Left cardiac atrium (tissue), 4 donors: Measurements from ENCODE around the gene MANF. TPM values are rescaled to one million over a fixed set of nuclear protein-coding genes. Genes with fewer than 3 reads are reported as not detected.
"Not testable (repeated sequence)": the region's sequence is repeated elsewhere in the genome, so short reads cannot be mapped to it uniquely, and the experiment has no call there.

Experiments used
- ATAC-seq, 2 donors: fragments of 200-7000 bp; cut with Tn5 transposase; one replicate each; pipeline ENCODE4 v1.9.1; 2020; ENCODE audit warnings: mild to moderate bottlenecking in 2 of 2, moderate library complexity in 2 of 2
- DNase-seq: peaks from one replicate; pipeline ENCODE4 v3.0.0-alpha.2; 2020
- intact Hi-C, 2 donors: fragments of 100-400 bp; cut with DNase I; formaldehyde crosslinking; loops; one replicate each; pipeline versions ENCODE4 v1.14.1 to v1.15.1; 2022 to 2023
- total RNA-seq, 2 donors: library from RNA; stranded (reverse); fragmentation: NEBNext Ultra II Directional; extraction: Animal tissue kit (Norgen Biotek cat#: 25700); gene quantifications; one replicate each; pipeline ENCODE4 v1.2.1, GENCODE V29; 2021
- donor health status: DM: no; HTN: yes; CAD: no.
- donor health status: DM: no; HTN: yes; CAD: no; lungs with severe emphysema.
- donor health status: DM: yes; HTN: yes; CAD: no.
- donor health status: Dilated cardiomyopathy.

Gene MANF
- total RNA-seq, 2 donors from 2014 or later = 59.2 to 97.0 TPM

DNA sequence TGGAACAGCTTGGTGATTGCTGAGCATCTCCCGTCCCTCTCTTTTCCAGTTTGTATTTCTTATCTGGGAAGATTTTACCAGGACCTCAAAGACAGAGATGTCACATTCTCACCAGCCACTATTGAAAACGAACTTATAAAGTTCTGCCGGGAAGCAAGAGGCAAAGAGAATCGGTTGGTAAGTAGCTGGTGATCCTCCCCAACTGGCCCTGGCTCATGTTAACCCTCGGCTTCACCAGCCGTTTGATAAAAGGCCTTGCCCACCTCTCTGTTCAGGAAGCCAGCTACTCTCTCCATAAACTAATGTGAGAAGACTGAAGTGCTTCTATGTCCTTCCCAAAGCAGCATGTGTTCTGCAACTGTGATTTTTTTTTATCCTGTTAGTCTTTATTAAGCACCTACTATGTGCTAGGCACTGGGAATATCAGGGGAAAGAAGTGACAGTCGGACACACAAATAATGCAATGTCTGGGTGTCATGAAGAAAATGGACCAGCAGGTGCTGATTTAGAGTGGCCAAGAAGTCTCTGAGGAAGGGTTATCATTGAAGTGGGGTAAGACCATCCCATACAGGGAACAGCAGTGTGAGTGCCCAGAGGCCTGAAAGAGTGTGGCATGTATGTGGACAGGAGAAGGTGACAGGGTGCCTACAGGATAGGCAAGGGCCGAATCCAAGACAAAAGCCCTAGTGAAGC is 1.2 kb downstream of the MANF start:
- ATAC-seq (no peak), DNase-seq (no peak)
- intact Hi-C loops = loop anchor here (5.0 to 10.0 kb wide), 3 partner anchors 769 to 812 kb away; partner anchors contain the start of genes MAPKAPK3 (in 2 of the 2) and CISH (in 1 of the 2)

DNA sequence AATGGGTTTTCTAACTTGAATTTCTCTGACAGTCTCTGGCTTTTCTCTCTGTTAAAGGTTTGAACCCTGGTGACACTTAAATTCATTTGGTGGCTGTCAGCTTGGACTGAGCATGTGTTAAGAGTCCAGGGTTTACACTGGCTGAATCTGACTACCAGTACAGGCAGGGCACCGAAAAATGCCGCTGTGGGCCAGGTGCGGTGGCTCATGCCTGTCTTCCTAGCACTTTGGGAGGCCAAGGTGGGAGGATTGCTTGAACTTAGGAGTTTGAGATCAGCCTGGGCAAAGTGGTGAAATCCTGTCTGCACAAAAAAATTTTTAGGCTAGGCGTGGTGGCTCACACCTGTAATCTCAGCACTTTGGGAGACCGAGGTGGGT is 1.8 kb downstream of the MANF start:
- ATAC-seq = no peak
- intact Hi-C loops = loop anchor here (5.0 to 10.0 kb wide), 3 partner anchors 770 to 812 kb away; partner anchors contain the start of genes MAPKAPK3 (in 2 of the 2) and CISH (in 1 of the 2)
- no peak for DNase-seq

DNA sequence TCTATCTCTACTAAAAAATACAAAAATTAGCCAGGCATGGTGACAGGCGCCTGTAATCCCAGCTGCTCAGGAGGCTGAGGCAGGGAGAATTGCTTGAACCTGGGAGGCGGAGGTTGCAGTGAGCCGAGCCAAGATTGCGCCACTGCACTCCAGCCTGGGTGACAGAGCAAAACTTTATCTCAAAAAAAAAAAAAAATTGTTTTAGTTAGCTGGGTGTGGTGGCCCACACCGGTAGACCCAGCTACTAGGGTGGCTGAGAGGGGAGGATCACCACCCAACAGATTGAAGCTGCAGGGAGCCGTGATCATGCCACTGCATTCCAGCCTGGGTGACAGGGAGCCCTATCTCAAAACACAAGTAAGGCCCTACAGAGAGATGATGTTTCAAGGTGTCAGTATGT is 2.2 kb downstream of the MANF start:
- not testable (repeated sequence) for ATAC-seq, DNase-seq
- intact Hi-C loops = loop anchor here (5.0 to 10.0 kb wide), 3 partner anchors 770 to 812 kb away; partner anchors contain the start of genes MAPKAPK3 (in 2 of the 2) and CISH (in 1 of the 2)

DNA sequence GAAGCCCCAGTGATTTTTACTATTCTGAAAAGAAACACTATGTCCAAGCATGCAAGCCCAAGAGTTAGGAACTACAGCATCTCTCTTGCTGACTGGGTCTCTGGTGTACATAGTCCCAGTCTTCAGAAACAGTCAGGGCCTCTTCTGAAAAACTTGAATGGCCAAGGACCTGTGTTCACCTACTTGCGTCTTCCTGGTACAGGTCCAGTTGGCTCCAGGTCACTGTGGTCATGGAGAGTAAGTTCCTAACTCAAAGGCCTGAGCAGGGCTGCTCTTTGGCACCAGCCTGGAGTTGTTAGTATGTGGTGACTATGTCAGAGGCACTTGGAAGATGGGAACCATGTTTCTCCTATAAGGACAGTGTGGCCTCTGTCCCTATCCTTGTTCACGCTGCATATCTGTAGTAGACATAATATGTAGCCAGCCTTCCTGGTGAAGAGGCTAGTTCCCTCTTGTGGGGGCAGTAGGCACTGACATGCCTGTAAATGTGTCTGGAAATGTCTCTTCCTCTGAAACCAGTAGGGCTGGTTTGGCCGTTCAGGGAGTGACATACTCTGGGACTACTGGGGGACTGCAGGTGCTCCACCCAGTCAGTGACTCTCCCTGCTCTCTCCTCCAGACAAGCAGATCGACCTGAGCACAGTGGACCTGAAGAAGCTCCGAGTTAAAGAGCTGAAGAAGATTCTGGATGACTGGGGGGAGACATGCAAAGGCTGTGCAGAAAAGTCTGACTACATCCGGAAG is 3.4 kb downstream of the MANF start:
- DNase-seq (no peak), ATAC-seq (no peak)
- intact Hi-C loops = loop anchor here (5.0 to 10.0 kb wide), 3 partner anchors 771 to 814 kb away; partner anchors contain the start of genes MAPKAPK3 (in 2 of the 2) and CISH (in 1 of the 2)

DNA sequence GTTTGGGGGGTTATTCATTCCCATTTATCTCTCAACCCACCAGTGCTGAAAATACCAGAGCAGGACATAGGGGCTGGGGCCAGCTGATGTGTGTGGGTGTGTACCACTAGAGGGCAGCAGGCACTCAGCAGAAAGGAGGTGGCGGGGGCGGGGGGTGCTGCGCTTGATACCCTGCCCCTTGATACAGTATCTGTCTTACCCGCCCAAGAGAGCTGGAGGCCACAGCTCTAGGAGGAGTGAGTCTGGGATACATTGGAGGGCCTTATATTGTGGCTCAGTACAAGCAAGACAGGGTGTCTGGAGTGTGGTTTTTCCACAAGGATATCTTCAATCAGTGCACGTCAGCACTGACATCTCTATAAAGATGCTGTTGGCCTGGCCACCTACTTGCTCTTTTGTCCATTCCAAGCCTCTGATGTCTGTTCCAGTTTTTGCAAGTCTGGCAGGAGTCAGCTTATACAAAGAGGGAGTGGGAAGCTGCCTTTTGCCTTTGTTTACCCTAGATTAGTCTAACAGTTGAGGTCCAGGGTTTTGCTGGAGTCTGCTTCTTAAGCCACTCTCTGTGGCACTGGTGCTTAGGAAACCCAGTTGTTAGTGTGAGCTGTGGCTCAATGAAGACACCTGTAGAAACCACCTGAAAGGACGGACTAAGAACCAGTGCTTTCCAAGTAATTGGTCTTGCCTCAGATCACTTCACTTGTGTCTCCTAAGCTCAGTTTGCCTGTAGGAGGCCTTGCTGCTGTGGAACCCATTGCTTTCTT is 4.5 kb downstream of the MANF start:
- no peak for ATAC-seq
- intact Hi-C loops = loop anchor here (5.0 to 10.0 kb wide), 3 partner anchors 772 to 815 kb away; partner anchors contain the start of genes MAPKAPK3 (in 2 of the 2) and CISH (in 1 of the 2)

DNA sequence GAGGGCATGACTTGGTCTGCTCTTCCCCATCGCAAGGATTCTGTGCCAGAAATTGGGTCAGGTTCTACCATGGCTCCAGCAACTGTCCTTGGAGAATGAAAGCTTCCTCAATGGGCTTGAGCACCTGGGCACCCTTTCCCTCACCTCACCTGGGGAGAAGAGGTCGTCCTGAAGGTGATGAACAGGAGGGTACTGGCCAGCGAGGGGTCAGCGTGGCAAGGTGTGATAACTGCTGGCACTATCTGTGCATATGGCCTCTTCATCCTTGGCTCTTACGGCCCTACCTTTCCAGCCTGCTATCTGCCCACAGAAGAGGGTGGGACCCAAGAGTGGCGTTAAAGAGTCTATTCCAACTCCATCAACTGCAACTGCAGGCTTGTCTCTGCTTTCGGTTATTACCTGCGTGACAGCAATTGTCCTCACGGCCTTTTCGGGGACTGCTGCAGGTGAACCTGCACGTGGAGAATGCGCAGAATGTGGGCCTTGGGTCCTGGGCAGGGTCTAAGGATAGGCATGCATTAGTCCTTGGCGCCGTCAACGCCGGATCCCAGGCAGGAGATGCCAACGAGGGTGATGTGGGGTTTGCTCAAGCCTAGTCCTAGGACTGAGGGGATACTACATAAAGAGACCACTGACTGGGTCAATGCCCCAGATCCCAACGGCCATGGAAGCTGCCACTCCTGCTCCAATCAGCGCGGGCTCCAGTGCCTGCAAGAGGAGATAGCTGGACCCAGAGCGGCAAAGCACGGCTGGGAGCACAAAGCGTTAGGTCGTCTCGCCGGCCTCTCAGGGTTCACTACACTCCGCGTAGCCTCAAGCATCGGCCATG is 5.4 kb downstream of the MANF start:
- intact Hi-C loops = no loop called here
- ATAC-seq = peak in 1 of 2 donors; percentile 1
- no peak for DNase-seq

More for the DNA sequence above, 4.5 kb downstream of the MANF start:
- peak; percentile 63 for DNase-seq

DNA sequence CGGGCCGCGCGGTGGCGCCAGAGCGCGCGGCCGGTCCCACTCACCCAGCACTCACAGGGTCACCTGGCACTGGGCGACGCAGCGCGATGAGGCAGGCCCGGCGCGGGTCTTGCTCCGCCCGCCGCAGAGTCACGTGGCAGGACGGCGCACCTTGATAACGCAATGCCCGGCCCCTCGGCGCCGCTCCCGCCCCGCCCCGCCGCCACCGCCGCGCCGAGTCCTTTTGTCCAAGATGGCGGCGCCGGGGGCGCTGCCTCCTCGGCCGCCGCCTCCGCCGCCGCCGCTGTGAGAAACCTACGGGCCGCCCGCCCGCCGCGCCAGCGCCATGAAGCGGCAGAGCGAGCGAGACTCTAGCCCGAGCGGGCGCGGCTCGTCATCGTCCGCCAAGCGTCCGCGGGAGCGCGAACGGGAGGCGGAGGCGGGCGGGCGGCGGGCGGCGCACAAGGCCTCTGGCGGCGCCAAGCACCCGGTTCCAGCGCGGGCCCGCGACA is 6.0 kb downstream of the MANF start, which contains the start of gene RBM15B:
Gene RBM15B, plus strand, starts transcription at position 211 of the 491 bp plus-strand sequence. Its CDS starts 115 bp downstream, at position 326.
- ATAC-seq = peak; percentile 93 to 97
- intact Hi-C loops = no loop called here
- DNase-seq = peak; percentile 98

DNA sequence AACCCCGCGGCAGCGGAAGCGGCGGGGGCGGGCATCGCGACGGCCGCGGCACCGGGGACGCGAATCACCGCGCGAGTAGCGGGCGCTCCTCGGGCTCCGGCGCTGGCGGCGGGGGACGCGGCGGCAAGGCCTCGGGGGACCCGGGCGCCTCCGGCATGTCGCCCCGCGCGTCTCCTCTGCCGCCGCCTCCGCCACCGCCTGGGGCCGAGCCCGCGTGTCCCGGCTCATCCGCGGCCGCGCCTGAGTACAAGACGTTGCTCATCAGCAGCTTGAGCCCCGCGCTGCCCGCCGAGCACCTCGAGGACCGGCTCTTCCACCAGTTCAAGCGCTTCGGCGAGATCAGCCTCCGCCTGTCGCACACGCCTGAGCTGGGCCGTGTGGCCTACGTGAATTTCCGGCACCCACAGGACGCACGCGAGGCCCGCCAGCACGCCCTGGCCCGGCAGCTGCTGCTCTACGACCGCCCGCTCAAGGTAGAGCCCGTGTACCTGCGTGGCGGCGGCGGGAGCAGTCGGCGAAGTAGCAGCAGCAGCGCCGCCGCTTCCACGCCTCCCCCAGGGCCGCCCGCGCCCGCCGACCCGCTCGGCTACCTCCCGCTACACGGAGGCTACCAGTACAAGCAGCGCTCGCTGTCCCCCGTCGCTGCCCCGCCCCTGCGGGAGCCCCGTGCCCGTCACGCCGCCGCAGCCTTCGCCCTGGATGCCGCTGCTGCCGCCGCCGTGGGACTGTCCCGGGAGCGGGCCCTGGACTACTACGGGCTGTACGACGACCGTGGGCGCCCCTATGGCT is 6.7 kb downstream of the MANF start:
- intact Hi-C loops = no loop called here
- ATAC-seq (peak in 1 of 2 donors; percentile 6), DNase-seq (peak; percentile 40)

DNA sequence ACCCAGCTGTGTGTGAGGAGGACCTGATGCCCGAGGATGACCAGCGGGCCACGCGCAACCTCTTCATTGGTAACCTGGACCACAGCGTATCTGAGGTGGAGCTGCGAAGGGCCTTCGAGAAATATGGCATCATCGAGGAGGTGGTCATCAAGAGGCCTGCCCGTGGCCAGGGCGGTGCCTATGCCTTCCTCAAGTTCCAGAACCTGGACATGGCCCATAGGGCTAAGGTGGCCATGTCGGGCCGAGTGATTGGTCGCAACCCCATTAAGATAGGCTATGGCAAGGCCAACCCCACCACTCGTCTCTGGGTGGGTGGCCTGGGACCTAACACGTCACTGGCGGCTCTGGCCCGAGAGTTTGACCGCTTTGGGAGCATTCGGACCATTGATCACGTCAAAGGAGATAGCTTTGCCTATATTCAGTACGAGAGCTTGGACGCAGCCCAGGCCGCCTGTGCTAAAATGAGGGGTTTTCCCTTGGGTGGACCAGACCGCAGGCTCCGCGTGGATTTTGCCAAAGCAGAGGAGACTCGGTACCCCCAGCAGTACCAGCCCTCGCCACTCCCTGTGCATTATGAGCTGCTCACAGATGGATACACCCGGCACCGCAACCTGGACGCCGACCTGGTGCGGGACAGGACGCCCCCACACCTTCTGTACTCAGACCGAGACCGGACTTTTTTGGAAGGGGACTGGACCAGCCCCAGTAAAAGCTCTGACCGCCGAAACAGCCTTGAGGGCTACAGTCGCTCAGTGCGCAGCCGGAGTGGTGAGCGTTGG is 7.5 kb downstream of the MANF start:
- DNase-seq (no peak), ATAC-seq (no peak)
- intact Hi-C loops = no loop called here

DNA sequence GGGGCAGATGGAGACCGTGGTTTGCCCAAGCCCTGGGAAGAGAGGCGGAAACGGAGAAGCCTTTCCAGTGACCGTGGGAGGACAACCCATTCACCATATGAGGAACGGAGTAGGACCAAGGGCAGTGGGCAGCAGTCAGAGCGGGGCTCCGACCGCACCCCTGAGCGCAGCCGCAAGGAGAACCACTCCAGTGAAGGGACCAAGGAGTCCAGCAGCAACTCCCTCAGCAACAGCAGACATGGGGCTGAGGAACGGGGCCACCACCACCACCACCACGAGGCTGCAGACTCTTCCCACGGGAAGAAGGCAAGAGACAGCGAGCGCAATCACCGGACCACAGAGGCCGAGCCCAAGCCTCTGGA is 8.0 kb downstream of the MANF start:
- DNase-seq (no peak), ATAC-seq (no peak)
- intact Hi-C loops = no loop called here

DNA sequence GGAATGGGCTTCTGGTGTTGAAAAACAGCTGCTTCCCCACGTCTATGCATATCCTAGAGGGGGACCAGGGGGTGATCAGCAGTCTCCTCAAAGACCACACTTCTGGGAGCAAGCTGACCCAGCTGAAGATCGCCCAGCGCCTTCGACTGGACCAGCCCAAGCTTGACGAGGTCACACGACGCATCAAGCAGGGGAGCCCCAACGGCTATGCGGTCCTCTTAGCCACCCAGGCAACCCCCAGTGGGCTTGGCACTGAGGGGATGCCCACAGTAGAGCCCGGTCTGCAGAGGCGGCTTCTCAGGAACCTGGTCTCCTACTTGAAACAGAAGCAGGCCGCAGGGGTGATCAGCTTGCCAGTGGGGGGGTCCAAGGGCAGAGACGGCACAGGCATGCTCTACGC is 8.5 kb downstream of the MANF start:
- ATAC-seq (no peak), DNase-seq (no peak)
- intact Hi-C loops = no loop called here

DNA sequence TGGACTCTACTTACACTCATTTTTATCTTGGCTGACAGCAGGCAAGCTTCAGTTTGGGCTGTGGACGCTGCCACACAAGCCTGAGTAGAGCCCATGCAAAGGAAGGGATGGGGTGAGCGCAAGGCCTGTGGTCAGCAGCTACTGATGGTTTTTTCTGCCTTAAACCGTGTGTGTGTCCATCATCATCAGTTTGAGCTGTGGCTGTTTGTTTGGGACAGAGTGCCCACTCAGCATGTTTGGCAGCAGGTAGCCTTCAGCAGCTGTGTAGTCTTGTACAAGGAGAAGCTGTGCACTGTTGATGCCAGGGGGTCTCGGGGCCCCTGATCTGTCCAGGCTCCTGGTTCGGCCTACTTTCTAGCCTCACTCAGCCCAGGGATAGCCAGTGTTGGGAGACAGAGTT is 9.4 kb downstream of the MANF start:
- intact Hi-C loops = no loop called here
- DNase-seq = no peak

DNA sequence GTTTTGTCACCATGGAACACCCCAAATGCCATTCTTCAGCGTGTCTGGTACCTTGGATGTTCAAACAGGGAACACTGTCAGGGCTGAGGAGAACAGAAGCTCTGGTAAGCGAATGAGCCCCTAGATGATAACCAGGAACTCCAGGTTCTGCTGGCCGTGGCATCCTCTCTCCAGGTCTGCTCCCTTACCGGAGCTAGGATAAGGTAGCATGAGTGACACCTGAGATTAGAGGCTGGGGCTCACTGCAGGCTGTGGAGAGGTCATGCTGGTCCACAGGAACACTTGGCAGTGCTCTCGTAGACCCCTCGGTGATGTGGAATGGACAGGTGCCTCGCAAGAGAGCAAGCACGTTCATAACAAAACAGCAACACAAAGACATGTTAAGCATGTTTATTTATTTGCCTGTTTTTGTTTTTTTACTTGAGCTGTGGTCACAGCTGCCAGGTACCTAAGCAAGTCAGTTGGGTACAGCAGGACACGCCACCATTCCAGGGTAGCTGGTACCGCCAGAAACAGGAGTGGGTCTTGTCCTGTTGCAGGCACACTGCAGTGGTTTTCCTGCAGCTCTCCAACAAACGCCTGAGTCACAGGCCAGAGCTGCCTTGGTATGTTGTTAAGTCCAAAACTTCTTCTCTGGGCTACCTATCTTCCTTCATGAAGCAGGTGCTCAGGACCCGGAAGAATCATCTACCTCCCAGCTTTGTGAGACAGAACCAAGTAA is 10.6 kb downstream of the MANF start:
- ATAC-seq (no peak), DNase-seq (no peak)
- intact Hi-C loops = no loop called here

More for the DNA sequence above, 9.4 kb downstream of the MANF start:
- ATAC-seq = no peak

DNA sequence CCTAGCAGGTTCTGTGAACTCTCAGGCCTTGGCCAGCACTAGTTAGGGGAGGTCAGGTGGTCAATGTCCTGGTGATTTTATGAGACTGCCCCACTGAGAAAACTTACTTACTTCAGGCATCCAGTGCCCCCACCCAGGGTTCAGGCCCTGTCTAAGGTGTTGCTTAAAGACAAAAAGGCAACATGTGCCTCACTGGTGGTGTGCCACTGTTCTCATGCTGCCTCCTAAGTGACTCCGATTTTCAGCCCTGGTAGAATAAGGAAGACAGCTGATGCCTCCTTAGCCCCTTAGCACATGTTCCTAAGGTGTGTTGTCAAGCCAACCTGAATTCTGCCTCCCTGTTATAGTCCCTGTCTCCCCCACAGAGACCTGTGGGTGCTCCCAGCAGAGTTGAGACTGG is 11.3 kb downstream of the MANF start:
- ATAC-seq (no peak), DNase-seq (no peak)
- intact Hi-C loops = no loop called here

DNA sequence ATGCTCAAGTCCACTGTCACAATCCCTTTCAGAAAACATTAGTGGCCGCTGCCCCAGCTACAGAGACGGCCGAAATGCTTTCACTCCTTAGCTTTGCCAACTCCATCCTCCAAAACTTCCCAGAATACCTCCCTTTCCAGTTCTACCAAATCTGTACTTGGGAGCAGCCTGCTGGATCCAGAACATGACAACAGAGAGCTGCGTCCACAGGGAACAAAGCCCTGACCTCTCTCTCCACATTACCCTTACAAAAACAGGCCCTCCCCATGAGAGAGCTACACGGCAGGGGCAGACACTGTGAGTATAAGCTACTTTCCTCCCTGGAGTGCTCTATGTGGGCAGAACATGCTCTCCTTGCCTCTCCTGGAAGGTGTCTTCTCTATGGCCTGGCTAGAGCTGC is 12.3 kb downstream of the MANF start:
- DNase-seq (no peak), ATAC-seq (peak in 1 of 2 donors; percentile 54)
- intact Hi-C loops = no loop called here
